ENCODE data around the gene BCL7B. TPM values are rescaled to one million over a fixed set of nuclear protein-coding genes. Genes with fewer than 3 reads are reported as not detected.
A peak's percentile ranks its signal among the peaks of the same experiment; 100 is the strongest.

Gene BCL7B
- total and polyA plus RNA-seq, 2 of the 13 experiments (the other 11 are each of a cell fraction or from before 2014, with no cell fraction given): 24.3 to 38.2 TPM

GRCh38 chr7:73557397-73558257 is at the start of gene BCL7B (continued):
- TF ChIP-seq REXO4 (CRISPR knock-in tag; IDR thresholded peaks at IDR 0.05; ENCODE audit: borderline replicate concordance) (peak; percentile 60; the same call in 1 of the 2 replicates), CHCHD3 (CRISPR knock-in tag; IDR thresholded peaks at IDR 0.05) (peak; percentile 97), SSRP1 (CRISPR knock-in tag; IDR thresholded peaks at IDR 0.05) (peak; percentile 56; the same call in 1 of the 2 replicates), ZNF709 (CRISPR knock-in tag; IDR thresholded peaks at IDR 0.05) (peak; percentile 98), MAFF (IDR thresholded peaks at IDR 0.05; ENCODE audit: low read depth, low read length) (no peak), RARA (CRISPR knock-in tag; IDR thresholded peaks at IDR 0.05) (0 out of 2 replicates have a peak, but pooled peaks have one; percentile 24), PRDM15 (CRISPR knock-in tag; IDR thresholded peaks at IDR 0.05) (0 out of 2 replicates have a peak, but pooled peaks have one; percentile 42), CC2D1A (CRISPR knock-in tag; IDR thresholded peaks at IDR 0.05) (0 out of 2 replicates have a peak, but pooled peaks have one; percentile 84), ELF1 (CRISPR knock-in tag; IDR thresholded peaks at IDR 0.05) (no peak), ZNF562 (CRISPR knock-in tag; IDR thresholded peaks at IDR 0.05; ENCODE audit: borderline replicate concordance) (0 out of 2 replicates have a peak, but pooled peaks have one; percentile 59), ZNF576 (CRISPR knock-in tag; IDR thresholded peaks at IDR 0.05) (peak; percentile 89; the same call in 1 of the 2 replicates), NFE2 (CRISPR knock-in tag; IDR thresholded peaks at IDR 0.05) (no peak)
- TF ChIP-seq, protein P1, sequence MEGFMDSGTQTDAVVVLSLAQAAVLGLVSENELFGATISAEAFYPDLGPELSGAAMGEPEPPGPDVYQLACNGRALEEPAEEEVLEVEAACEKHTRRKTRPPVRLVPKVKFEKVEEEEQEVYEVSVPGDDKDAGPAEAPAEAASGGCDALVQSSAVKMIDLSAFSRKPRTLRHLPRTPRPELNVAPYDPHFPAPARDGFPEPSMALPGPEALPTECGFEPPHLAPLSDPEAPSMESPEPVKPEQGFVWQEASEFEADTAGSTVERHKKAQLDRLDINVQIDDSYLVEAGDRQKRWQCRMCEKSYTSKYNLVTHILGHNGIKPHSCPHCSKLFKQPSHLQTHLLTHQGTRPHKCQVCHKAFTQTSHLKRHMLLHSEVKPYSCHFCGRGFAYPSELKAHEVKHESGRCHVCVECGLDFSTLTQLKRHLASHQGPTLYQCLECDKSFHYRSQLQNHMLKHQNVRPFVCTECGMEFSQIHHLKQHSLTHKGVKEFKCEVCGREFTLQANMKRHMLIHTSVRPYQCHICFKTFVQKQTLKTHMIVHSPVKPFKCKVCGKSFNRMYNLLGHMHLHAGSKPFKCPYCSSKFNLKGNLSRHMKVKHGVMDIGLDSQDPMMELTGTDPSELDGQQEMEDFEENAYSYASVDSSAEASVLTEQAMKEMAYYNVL (CRISPR knock-in tag; IDR thresholded peaks at IDR 0.05; ENCODE audit: borderline replicate concordance): peak; percentile 79; the same call in 1 of the 2 replicates
- TF ChIP-seq, protein P2, sequence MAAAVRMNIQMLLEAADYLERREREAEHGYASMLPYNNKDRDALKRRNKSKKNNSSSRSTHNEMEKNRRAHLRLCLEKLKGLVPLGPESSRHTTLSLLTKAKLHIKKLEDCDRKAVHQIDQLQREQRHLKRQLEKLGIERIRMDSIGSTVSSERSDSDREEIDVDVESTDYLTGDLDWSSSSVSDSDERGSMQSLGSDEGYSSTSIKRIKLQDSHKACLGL (CRISPR knock-in tag; IDR thresholded peaks at IDR 0.05): peak; percentile 95
- TF ChIP-seq, protein P3, sequence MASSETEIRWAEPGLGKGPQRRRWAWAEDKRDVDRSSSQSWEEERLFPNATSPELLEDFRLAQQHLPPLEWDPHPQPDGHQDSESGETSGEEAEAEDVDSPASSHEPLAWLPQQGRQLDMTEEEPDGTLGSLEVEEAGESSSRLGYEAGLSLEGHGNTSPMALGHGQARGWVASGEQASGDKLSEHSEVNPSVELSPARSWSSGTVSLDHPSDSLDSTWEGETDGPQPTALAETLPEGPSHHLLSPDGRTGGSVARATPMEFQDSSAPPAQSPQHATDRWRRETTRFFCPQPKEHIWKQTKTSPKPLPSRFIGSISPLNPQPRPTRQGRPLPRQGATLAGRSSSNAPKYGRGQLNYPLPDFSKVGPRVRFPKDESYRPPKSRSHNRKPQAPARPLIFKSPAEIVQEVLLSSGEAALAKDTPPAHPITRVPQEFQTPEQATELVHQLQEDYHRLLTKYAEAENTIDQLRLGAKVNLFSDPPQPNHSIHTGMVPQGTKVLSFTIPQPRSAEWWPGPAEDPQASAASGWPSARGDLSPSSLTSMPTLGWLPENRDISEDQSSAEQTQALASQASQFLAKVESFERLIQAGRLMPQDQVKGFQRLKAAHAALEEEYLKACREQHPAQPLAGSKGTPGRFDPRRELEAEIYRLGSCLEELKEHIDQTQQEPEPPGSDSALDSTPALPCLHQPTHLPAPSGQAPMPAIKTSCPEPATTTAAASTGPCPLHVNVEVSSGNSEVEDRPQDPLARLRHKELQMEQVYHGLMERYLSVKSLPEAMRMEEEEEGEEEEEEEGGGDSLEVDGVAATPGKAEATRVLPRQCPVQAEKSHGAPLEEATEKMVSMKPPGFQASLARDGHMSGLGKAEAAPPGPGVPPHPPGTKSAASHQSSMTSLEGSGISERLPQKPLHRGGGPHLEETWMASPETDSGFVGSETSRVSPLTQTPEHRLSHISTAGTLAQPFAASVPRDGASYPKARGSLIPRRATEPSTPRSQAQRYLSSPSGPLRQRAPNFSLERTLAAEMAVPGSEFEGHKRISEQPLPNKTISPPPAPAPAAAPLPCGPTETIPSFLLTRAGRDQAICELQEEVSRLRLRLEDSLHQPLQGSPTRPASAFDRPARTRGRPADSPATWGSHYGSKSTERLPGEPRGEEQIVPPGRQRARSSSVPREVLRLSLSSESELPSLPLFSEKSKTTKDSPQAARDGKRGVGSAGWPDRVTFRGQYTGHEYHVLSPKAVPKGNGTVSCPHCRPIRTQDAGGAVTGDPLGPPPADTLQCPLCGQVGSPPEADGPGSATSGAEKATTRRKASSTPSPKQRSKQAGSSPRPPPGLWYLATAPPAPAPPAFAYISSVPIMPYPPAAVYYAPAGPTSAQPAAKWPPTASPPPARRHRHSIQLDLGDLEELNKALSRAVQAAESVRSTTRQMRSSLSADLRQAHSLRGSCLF (CRISPR knock-in tag; IDR thresholded peaks at IDR 0.05; ENCODE audit: borderline replicate concordance): peak; percentile 95
